ENCODE results near the gene BST1. TPM values are rescaled to one million over a fixed set of nuclear protein-coding genes. Genes with fewer than 3 reads are reported as not detected.

Gene BST1
- polyA plus RNA-seq, 1 donor from 2014 or later = 0.21 TPM

- no peaks in the 10 kb centered on the region for H3K27me3 Mint-ChIP-seq
- no peak overlapping the region for H3K4me3 Mint-ChIP-seq
- peaks cover 5% of the 10 kb centered on the region for H3K36me3 Mint-ChIP-seq
- no peak overlapping the region for H3K27ac Mint-ChIP-seq
- no peaks in the 10 kb centered on the region for H3K9me3 Mint-ChIP-seq
- peaks cover 9 to 19% (median 16%) of the 10 kb centered on the region in 3 donors for H3K4me1 Mint-ChIP-seq
These were observed 18.4 kb upstream of the BST1 start for GRCh38 chr4:15684498-15684897.

DNA sequence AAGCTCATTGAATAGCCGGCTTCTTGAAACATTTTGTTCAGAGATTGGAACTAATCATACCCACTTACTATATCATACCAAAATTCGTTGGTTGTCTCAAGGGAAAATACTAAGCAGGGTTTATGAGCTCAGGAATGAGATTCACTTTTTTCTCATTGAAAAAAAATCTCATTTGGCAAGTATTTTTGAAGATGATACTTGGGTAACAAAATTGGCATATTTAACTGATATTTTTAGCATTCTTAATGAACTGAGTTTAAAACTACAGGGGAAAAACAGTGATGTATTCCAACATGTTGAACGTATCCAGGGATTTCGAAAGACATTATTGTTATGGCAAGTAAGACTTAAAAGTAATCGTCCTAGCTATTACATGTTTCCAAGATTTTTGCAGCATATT is 14.8 kb upstream of the BST1 start:
- no peak overlapping the region for H3K27ac Mint-ChIP-seq
- H3K9me3 Mint-ChIP-seq = no peaks in the 10 kb centered on the region
- peaks cover 5% of the 10 kb centered on the region for H3K36me3 Mint-ChIP-seq
- H3K4me3 Mint-ChIP-seq = no peak overlapping the region
- no peaks in the 10 kb centered on the region for H3K27me3 Mint-ChIP-seq
- peaks cover 0 to 10% (median 2%) of the 10 kb centered on the region in 3 donors for H3K4me1 Mint-ChIP-seq

GRCh38 chr4:15689540-15689939 is 13.3 kb upstream of the BST1 start:
- Mint-ChIP-seq H3K9me3 (no peaks in the 10 kb centered on the region), H3K36me3 (peaks cover 5% of the 10 kb centered on the region), H3K27ac (no peak overlapping the region), H3K27me3 (no peaks in the 10 kb centered on the region), H3K4me3 (no peak overlapping the region), H3K4me1 (peaks cover 0 to 4% (median 0%) of the 10 kb centered on the region in 3 donors)

- Mint-ChIP-seq H3K9me3 (no peaks in the 10 kb centered on the region), H3K4me3 (no peak overlapping the region), H3K4me1 (peaks cover 0 to 2% (median 0%) of the 10 kb centered on the region in 3 donors), H3K36me3 (peaks cover 5% of the 10 kb centered on the region), H3K27ac (no peak overlapping the region), H3K27me3 (no peaks in the 10 kb centered on the region)
These were observed 12.7 kb upstream of the BST1 start for GRCh38 chr4:15690020-15690809.

- Mint-ChIP-seq H3K9me3 (no peaks in the 10 kb centered on the region), H3K4me1 (no peaks in the 10 kb centered on the region), H3K36me3 (peaks cover under 1% of the 10 kb centered on the region), H3K27me3 (no peaks in the 10 kb centered on the region), H3K4me3 (no peak overlapping the region), H3K27ac (no peak overlapping the region)
These were observed 11.3 kb upstream of the BST1 start for GRCh38 chr4:15691346-15692135.

DNA sequence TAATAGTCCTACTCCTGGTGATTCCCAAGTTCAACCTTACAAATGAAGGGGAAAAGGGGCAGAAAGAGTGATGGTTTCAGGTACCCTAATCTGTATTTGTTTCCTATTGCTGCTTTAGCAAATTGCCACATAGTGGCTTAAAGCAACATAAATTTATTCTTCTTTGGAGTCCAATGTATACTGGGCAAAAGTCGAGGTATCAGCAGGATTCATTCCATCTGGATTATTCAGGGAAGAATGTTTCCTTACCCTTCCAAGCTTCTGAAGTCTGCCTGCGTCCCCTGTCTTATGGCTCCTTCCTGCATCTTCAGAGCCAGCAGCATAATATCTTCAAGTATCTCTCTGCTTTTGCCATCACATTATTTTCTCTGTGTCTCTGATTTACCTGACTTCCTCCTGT is 10.3 kb upstream of the BST1 start:
- Mint-ChIP-seq H3K9me3 (no peaks in the 10 kb centered on the region), H3K4me1 (no peaks in the 10 kb centered on the region), H3K36me3 (peaks cover 2% of the 10 kb centered on the region), H3K27ac (peak overlapping the region in 1 of 3 donors; percentile 84), H3K4me3 (no peak overlapping the region), H3K27me3 (peaks cover 7% of the 10 kb centered on the region)

- Mint-ChIP-seq H3K27me3 (peaks cover 12% of the 10 kb centered on the region), H3K4me3 (no peak overlapping the region), H3K27ac (peak overlapping the region in 1 of 3 donors; percentile 2), H3K36me3 (peaks cover 2% of the 10 kb centered on the region), H3K4me1 (no peaks in the 10 kb centered on the region), H3K9me3 (peaks cover 0 to 3% (median 0%) of the 10 kb centered on the region in 3 donors)
These were observed 8.4 kb upstream of the BST1 start for GRCh38 chr4:15694431-15694830.

- H3K9me3 Mint-ChIP-seq = peaks cover 0 to 7% (median 0%) of the 10 kb centered on the region in 3 donors
- H3K27me3 Mint-ChIP-seq = peaks cover 18% of the 10 kb centered on the region
- H3K27ac Mint-ChIP-seq = no peak overlapping the region
- H3K4me1 Mint-ChIP-seq = peaks cover 0 to 3% (median 0%) of the 10 kb centered on the region in 3 donors
- H3K36me3 Mint-ChIP-seq = peaks cover 4% of the 10 kb centered on the region
- H3K4me3 Mint-ChIP-seq = no peak overlapping the region
These were observed 7.6 kb upstream of the BST1 start for GRCh38 chr4:15695240-15695699.

DNA sequence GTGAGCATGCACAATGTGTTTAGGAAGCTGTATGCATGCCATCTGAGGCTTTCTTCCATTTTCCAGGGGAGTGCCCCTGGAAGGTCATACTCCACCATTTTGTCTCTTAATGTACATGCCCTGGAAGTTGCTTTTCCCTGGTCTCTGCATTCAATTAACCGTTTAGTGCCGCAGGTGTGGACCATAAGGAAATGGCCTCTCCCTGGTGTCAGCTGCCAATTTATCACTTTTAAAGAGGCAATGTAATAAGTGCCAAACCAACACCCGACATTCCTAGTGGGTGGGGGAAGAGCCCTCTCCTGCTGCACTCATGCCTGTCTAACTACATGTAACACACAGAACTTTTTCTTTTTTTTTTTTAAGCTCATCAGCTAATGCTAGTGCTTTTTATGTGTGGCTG is 7.1 kb upstream of the BST1 start:
- peaks cover 0 to 7% (median 0%) of the 10 kb centered on the region in 3 donors for H3K9me3 Mint-ChIP-seq
- peak overlapping the region in 1 of 3 donors; percentile 83 for H3K27ac Mint-ChIP-seq
- H3K4me3 Mint-ChIP-seq = no peak overlapping the region
- peaks cover 4% of the 10 kb centered on the region for H3K36me3 Mint-ChIP-seq
- peaks cover 0 to 3% (median 0%) of the 10 kb centered on the region in 3 donors for H3K4me1 Mint-ChIP-seq
- H3K27me3 Mint-ChIP-seq = peaks cover 18% of the 10 kb centered on the region

- H3K27ac Mint-ChIP-seq = no peak overlapping the region
- H3K4me3 Mint-ChIP-seq = no peak overlapping the region
- H3K27me3 Mint-ChIP-seq = peaks cover 22% of the 10 kb centered on the region
These were observed 6.0 kb upstream of the BST1 start for GRCh38 chr4:15696866-15697265.

DNA sequence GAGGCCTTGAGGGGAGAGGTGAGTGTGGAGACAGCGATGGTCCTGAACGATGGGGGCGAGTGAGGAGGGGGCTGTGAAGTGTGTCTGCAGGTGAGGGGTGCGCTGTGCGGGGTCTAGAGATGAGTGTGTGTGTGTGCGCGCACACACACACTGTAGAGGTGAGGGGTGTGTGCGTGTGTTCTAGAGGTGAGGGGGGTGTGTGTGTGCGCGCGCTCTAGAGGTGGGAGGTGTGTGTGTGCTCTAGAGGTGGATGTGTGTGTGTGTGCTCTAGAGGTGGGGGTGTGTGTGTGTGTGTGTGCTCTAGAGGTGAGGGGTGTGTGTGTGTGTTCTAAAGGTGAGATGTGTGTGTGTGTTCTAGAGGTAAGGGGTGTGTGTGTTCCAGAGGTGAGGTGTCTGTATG is 574 bp downstream of the BST1 start:
- Mint-ChIP-seq H3K4me1 (peaks cover 3 to 7% (median 7%) of the 10 kb centered on the region in 3 donors), H3K27me3 (peaks cover 22% of the 10 kb centered on the region), H3K36me3 (peaks cover 1% of the 10 kb centered on the region), H3K9me3 (peaks cover 0 to 7% (median 0%) of the 10 kb centered on the region in 3 donors), H3K4me3 (peak overlapping the region; percentile 67 to 89 (median 82)), H3K27ac (no peak overlapping the region)

More at GRCh38 chr4:15696866-15697265, 6.0 kb upstream of the BST1 start:
- Mint-ChIP-seq H3K4me1 (peaks cover 0 to 3% (median 0%) of the 10 kb centered on the region in 3 donors), H3K9me3 (peaks cover 0 to 7% (median 0%) of the 10 kb centered on the region in 3 donors), H3K36me3 (peaks cover 4% of the 10 kb centered on the region)

GRCh38 chr4:15704129-15704528 is 1.3 kb downstream of the BST1 start:
- Mint-ChIP-seq H3K9me3 (peaks cover 0 to 7% (median 0%) of the 10 kb centered on the region in 3 donors), H3K4me1 (peaks cover 3 to 7% (median 7%) of the 10 kb centered on the region in 3 donors), H3K27me3 (peaks cover 19% of the 10 kb centered on the region), H3K4me3 (peak overlapping the region in 1 of 4 donors; percentile 11), H3K27ac (no peak overlapping the region), H3K36me3 (peaks cover 1% of the 10 kb centered on the region)

- no peaks in the 10 kb centered on the region for H3K9me3 Mint-ChIP-seq
These were observed 3.9 kb downstream of the BST1 start for GRCh38 chr4:15706646-15707362.

DNA sequence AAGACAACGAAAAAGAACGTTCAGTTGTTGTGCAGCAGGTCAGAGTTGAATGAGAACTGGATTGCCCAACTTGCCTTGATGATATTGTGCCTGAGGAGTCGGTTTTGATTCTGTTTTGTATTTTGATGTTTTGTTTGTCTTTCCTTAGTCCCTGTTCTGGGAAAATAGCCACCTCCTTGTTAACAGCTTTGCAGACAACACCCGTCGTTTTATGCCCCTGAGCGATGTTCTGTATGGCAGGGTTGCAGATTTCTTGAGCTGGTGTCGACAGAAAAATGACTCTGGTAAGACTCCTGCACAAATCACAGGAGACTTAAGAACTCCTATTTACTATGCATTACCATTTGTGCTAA is 4.5 kb downstream of the BST1 start:
- Mint-ChIP-seq H3K4me3 (no peak overlapping the region), H3K27ac (no peak overlapping the region), H3K36me3 (no peaks in the 10 kb centered on the region), H3K27me3 (peaks cover 4% of the 10 kb centered on the region), H3K4me1 (peaks cover 0 to 7% (median 4%) of the 10 kb centered on the region in 3 donors), H3K9me3 (no peaks in the 10 kb centered on the region)

More at GRCh38 chr4:15706646-15707362, 3.9 kb downstream of the BST1 start:
- H3K4me3 Mint-ChIP-seq = no peak overlapping the region
- peaks cover 6% of the 10 kb centered on the region for H3K27me3 Mint-ChIP-seq
- H3K27ac Mint-ChIP-seq = no peak overlapping the region
- peaks cover 0 to 7% (median 7%) of the 10 kb centered on the region in 3 donors for H3K4me1 Mint-ChIP-seq
- H3K36me3 Mint-ChIP-seq = no peaks in the 10 kb centered on the region

DNA sequence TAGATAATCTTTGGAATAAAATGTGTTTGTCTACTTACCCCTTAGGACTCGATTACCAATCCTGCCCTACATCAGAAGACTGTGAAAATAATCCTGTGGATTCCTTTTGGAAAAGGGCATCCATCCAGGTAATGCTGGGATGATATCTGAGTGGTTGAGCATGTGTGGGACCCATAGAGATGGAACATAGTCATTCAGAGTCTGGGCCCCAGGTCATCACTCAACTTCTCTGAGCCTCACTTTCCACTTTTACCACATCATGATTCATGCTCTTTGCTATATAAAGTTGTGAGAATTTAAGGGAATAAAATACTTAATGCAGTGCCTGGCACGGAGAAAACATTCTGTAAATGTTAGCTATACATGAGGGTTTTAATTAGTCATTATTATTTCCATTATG is 8.9 kb downstream of the BST1 start:
- Mint-ChIP-seq H3K9me3 (no peaks in the 10 kb centered on the region), H3K27ac (no peak overlapping the region), H3K36me3 (no peaks in the 10 kb centered on the region), H3K4me1 (no peaks in the 10 kb centered on the region), H3K4me3 (no peak overlapping the region), H3K27me3 (peaks cover 5% of the 10 kb centered on the region)
